Nephron progenitor cell (in vitro differentiated cells): Measurements from ENCODE around the gene CACNA1A.

Experiments used
- DNase-seq: peaks from one replicate; pipeline ENCODE4 v3.0.0; 2021
- H3K27ac Mint-ChIP-seq: 2 replicates; pipeline ENCODE4 v1.8.0; 2021; ENCODE audit warnings: mild to moderate bottlenecking, moderate library complexity, mixed read lengths
- H3K27me3 Mint-ChIP-seq: 2 replicates; pipeline ENCODE4 v1.8.0; 2021; ENCODE audit warnings: mild to moderate bottlenecking, low read depth, mixed read lengths; ENCODE audit not compliant: poor library complexity
- H3K36me3 Mint-ChIP-seq: 2 replicates; pipeline ENCODE4 v1.8.0; 2021; ENCODE audit warnings: low read depth, mixed read lengths
- H3K4me1 Mint-ChIP-seq: 2 replicates; pipeline ENCODE4 v1.8.0; 2021; ENCODE audit warnings: mixed read lengths
- H3K4me3 Mint-ChIP-seq: 2 replicates; pipeline ENCODE4 v1.8.0; 2021; ENCODE audit warnings: mild to moderate bottlenecking, moderate library complexity, mixed read lengths
- H3K9me3 Mint-ChIP-seq: 2 replicates; pipeline ENCODE4 v1.8.0; 2021; ENCODE audit warnings: mild to moderate bottlenecking, moderate library complexity, mixed read lengths
- TF ChIP-seq, protein P1 (sequence below): fragments of 200-600 bp; sonication (generic); IDR thresholded peaks from 2 replicates; pipeline ENCODE4 v1.5.0; 2021; ENCODE audit warnings: antibody characterized with exemption

Gene CACNA1A

DNA sequence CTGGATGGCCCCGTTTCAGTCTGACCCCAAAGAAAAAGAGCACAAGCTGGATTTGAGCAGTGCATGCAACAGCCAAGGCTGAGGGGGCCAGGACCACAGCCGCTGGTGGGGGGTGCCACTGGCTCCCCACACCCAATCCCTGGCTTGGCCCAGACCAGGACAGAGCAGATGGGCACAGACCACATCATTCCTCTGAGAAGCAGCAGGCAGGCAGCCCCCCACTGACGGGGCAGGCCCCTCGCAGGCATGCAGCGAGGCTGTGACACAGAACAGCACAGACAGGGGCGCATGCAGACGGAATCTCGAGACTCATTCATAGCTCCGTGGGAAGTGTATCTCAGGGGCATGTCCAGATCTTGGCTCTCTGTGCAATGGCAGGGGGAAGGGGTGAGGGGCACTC, 281.2 kb downstream of the CACNA1A start:
- DNase-seq: no peak
- H3K27me3 Mint-ChIP-seq: peaks cover 31% of the 10 kb centered on the region
- no peak overlapping the region for H3K27ac Mint-ChIP-seq
- H3K9me3 Mint-ChIP-seq: peaks cover 4% of the 10 kb centered on the region
- no peak overlapping the region for H3K4me3 Mint-ChIP-seq
- H3K36me3 Mint-ChIP-seq: peaks cover 4% of the 10 kb centered on the region
- H3K4me1 Mint-ChIP-seq: peaks cover 9% of the 10 kb centered on the region
- TF ChIP-seq, protein P1, sequence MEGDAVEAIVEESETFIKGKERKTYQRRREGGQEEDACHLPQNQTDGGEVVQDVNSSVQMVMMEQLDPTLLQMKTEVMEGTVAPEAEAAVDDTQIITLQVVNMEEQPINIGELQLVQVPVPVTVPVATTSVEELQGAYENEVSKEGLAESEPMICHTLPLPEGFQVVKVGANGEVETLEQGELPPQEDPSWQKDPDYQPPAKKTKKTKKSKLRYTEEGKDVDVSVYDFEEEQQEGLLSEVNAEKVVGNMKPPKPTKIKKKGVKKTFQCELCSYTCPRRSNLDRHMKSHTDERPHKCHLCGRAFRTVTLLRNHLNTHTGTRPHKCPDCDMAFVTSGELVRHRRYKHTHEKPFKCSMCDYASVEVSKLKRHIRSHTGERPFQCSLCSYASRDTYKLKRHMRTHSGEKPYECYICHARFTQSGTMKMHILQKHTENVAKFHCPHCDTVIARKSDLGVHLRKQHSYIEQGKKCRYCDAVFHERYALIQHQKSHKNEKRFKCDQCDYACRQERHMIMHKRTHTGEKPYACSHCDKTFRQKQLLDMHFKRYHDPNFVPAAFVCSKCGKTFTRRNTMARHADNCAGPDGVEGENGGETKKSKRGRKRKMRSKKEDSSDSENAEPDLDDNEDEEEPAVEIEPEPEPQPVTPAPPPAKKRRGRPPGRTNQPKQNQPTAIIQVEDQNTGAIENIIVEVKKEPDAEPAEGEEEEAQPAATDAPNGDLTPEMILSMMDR: no peak

DNA sequence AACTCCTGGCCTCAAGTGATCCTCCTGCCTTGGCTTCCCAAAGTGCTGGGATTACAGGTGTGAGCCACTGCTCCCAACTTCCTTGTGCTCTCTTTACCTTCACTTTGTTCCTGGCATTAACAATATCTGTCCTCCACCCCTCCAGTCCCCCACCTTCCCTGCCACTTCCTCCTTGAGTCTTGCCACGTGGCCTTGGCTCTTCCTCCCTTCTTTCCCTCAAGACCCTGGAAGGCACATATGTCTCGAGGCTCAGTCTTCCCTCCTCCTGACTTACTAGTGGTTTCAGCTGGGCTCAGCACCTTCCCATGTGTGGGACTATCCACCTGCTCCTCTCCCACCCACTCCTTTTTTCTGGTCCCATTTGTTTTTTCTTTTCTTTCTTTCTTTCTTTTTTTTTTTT, 285.4 kb downstream of the CACNA1A start:
- Mint-ChIP-seq H3K27me3 (peaks cover 28% of the 10 kb centered on the region), H3K36me3 (peaks cover 4% of the 10 kb centered on the region), H3K4me1 (no peaks in the 10 kb centered on the region), H3K27ac (peak overlapping the region; percentile 53), H3K9me3 (peaks cover 4% of the 10 kb centered on the region), H3K4me3 (no peak overlapping the region)
- no peak for DNase-seq
- TF ChIP-seq, protein P1: no peak

DNA sequence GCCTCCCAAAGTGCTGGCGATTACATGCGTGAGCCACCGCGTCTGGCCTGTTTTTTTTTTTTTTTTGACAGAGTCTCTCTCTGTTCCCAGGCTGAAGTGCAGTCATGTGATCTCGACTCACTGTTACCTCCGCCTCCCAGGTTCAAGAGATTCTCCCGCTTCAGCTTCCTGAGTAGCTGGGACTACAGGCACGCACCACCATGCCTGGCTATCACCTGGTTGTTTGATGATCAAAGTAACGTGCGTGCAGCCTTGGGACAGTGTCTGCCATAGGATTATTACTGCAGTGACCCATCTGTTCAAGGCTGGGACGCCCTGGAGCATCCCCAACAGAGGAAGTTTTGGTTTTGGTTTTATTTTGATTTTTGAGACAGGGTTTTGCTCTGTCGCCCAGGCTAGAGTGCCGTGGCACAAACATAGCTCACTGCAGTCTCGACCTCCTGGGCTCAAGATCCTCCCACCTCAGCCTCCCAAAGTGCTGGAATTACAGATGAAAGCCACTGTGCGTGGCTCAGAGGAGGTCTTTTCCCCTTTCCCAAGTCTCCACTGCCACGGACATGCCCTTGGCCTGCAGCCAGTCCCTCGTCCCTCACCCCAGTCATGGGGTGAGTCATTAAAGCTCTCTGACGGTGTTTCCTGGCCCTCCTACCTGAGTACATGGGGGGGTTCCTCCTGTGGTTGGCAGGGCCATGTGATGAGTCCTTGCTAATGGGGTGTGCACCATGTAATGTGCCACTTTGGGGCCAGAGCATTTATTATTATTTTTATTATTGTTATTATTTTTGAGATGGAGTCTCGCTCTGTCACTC, 290.5 kb downstream of the CACNA1A start:
- Mint-ChIP-seq H3K36me3 (peaks cover 1% of the 10 kb centered on the region), H3K27ac (no peak overlapping the region), H3K9me3 (peaks cover 1% of the 10 kb centered on the region), H3K4me3 (no peak overlapping the region), H3K4me1 (peaks cover 12% of the 10 kb centered on the region), H3K27me3 (peaks cover 9% of the 10 kb centered on the region)
- TF ChIP-seq, protein P1: no peak
- DNase-seq: no peak

DNA sequence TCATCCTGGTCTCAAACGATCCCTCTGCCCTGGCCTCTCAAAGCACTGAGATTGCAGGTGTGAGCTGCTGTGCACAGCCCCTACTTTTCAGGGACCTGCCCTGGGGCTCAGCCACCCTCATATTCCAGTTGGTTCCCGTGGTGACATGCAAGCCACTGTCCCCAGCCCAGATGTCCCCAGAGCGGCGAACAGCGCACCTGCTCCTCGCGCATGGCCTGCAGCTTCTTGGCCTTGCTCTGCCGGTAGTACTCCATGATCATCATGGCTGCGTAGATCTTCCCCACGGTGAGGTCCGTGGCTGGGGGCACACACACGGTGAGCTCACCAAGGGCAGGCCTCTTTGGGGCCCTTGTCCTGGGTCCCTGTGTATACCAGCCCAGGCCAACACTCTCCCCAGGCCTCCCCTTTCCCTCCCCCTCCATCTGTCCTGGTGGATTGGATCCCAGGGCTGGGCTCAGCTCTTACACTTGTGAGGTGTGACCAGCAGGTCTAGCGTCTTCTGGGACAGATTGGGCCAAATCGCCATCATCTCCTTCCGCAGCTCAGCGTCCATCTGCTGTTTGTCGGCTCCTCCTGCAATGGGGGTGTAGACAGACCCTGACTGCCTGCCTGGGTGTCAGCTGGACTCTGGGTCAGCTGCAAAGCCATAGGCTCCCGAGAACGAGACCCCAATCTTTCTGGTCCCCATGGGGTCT, 292.1 kb downstream of the CACNA1A start:
- Mint-ChIP-seq H3K27me3 (peaks cover 7% of the 10 kb centered on the region), H3K27ac (no peak overlapping the region), H3K9me3 (no peaks in the 10 kb centered on the region), H3K36me3 (no peaks in the 10 kb centered on the region), H3K4me1 (peaks cover 26% of the 10 kb centered on the region), H3K4me3 (no peak overlapping the region)
- TF ChIP-seq, protein P1: no peak
- no peak for DNase-seq

DNA sequence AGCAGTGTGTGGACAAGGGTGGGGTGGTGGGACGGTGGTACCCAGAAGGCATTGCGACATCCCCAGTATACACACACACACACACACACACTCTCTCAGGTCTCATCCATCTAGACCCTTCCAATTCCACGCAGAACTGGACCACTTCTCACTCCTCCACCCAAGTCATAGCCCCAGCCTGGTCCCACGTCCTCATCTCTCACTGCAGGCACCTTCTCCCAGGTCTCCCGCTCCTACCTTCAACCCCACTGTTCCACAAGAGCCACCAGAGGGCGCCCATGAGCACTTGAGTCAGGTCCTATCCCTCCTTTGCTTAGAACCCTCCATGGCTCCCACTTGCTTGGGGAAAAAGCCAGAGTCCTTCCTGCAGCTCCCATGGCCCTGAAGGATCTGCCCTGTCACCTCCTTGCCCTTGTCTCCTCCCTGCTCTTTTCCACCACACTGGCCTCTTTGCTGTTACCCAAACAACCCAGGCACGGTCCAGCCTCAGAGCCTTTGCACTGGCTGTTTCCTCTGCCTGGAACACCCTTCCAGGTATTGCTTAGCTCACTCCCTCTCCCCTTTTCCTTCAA, 293.4 kb downstream of the CACNA1A start:
- TF ChIP-seq, protein P1: peak; percentile 44
- Mint-ChIP-seq H3K36me3 (no peaks in the 10 kb centered on the region), H3K27ac (no peak overlapping the region), H3K4me3 (no peak overlapping the region), H3K4me1 (peaks cover 36% of the 10 kb centered on the region), H3K9me3 (no peaks in the 10 kb centered on the region), H3K27me3 (peaks cover 3% of the 10 kb centered on the region)
- DNase-seq: peak; percentile 62
